ENCODE results near the gene GALNTL6. TPM values are rescaled to one million over a fixed set of nuclear protein-coding genes. Genes with fewer than 3 reads are reported as not detected.
A peak's percentile ranks its signal among the peaks of the same experiment; 100 is the strongest.

Gene GALNTL6
- total and polyA plus RNA-seq, 9 of the 15 experiments (the other 6 are each of a cell fraction or from before 2014, with no cell fraction given): 0.18 to 0.50 (median 0.29) TPM

- TF ChIP-seq, protein P1, sequence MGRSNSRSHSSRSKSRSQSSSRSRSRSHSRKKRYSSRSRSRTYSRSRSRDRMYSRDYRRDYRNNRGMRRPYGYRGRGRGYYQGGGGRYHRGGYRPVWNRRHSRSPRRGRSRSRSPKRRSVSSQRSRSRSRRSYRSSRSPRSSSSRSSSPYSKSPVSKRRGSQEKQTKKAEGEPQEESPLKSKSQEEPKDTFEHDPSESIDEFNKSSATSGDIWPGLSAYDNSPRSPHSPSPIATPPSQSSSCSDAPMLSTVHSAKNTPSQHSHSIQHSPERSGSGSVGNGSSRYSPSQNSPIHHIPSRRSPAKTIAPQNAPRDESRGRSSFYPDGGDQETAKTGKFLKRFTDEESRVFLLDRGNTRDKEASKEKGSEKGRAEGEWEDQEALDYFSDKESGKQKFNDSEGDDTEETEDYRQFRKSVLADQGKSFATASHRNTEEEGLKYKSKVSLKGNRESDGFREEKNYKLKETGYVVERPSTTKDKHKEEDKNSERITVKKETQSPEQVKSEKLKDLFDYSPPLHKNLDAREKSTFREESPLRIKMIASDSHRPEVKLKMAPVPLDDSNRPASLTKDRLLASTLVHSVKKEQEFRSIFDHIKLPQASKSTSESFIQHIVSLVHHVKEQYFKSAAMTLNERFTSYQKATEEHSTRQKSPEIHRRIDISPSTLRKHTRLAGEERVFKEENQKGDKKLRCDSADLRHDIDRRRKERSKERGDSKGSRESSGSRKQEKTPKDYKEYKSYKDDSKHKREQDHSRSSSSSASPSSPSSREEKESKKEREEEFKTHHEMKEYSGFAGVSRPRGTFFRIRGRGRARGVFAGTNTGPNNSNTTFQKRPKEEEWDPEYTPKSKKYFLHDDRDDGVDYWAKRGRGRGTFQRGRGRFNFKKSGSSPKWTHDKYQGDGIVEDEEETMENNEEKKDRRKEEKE (IDR thresholded peaks at IDR 0.05; ENCODE audit: borderline replicate concordance in 1 of 2, control insufficient read depth in 1 of 2, low read depth in 2 of 2, low read length in 1 of 2): 0 out of 4 replicates have a peak, but pooled peaks of 1 of the 2 experiments have one; percentile 71
- TF ChIP-seq NR2F6 (CRISPR knock-in tag; IDR thresholded peaks at IDR 0.05): no peak
- TF ChIP-seq YY1 (IDR thresholded peaks at IDR 0.05; ENCODE audit: borderline replicate concordance in 1 of 3, control insufficient read depth in 1 of 3, extremely low read depth in 1 of 3, insufficient read depth in 3 of 3, insufficient read length in 1 of 3, insufficient replicate concordance in 2 of 3, low read depth in 1 of 3, low read length in 2 of 3): no peak
- peak; percentile 94 for TF ChIP-seq MTA2 (IDR thresholded peaks at IDR 0.05; ENCODE audit: low read depth)
- TF ChIP-seq KAT8 (IDR thresholded peaks at IDR 0.05; ENCODE audit: low read depth): no peak
- peak; percentile 68 for TF ChIP-seq ZNF239 (CRISPR knock-in tag; IDR thresholded peaks at IDR 0.05)
- TF ChIP-seq ZNF589 (CRISPR knock-in tag; IDR thresholded peaks at IDR 0.05; ENCODE audit: low read depth): peak; percentile 84; the same call in 1 of the 2 replicates
- TF ChIP-seq FUS (optimal IDR thresholded peaks at IDR 0.05; ENCODE audit: low read depth, low read length): no peak
- peak; percentile 80 for TF ChIP-seq NCOA1 (IDR thresholded peaks at IDR 0.05; ENCODE audit: low read depth)
These were observed 1185.6 kb downstream of the GALNTL6 start (continued) for GRCh38 chr4:172998527-172999469.

All from K562 (cell line).